ENCODE results near the gene TMEM119.
"Not testable (repeated sequence)": the region's sequence is repeated elsewhere in the genome, so short reads cannot be mapped to it uniquely, and the experiment has no call there.

TMEM119 gene

GRCh38 chr12:108599948-108600701 lies 2.2 kb upstream of the TMEM119 start:
- no peak for DNase-seq (ENCODE audit: low spot score)

- DNase-seq (ENCODE audit: low spot score), result no peak
Observed at GRCh38 chr12:108599541-108599940, 1.7 kb upstream of the TMEM119 start.

GRCh38 chr12:108598553-108599250 lies 818 bp upstream of the TMEM119 start:
- DNase-seq (ENCODE audit: low spot score), result no peak

GRCh38 chr12:108596854-108597558 lies 878 bp downstream of the TMEM119 start:
- DNase-seq (ENCODE audit: low spot score), result no peak

- no peak for DNase-seq (ENCODE audit: low spot score)
Observed at GRCh38 chr12:108595711-108596647, 1.9 kb downstream of the TMEM119 start.

- DNase-seq (ENCODE audit: low spot score), result no peak
Observed at GRCh38 chr12:108594960-108595710, 2.7 kb downstream of the TMEM119 start.

GRCh38 chr12:108594323-108594903 lies 3.5 kb downstream of the TMEM119 start:
- DNase-seq (ENCODE audit: low spot score), result no peak

- DNase-seq (ENCODE audit: low spot score), result no peak
Observed at GRCh38 chr12:108592033-108592909, 5.6 kb downstream of the TMEM119 start.

GRCh38 chr12:108591267-108591980 lies 6.5 kb downstream of the TMEM119 start:
- DNase-seq (ENCODE audit: low spot score), result no peak

GRCh38 chr12:108590463-108590862 lies 7.4 kb downstream of the TMEM119 start:
- DNase-seq (ENCODE audit: low spot score), result not testable (repeated sequence)

- no peak for DNase-seq (ENCODE audit: low spot score)
Observed at GRCh38 chr12:108589840-108590229, 8.0 kb downstream of the TMEM119 start.

GRCh38 chr12:108589028-108589839 lies 8.7 kb downstream of the TMEM119 start:
- no peak for DNase-seq (ENCODE audit: low spot score)

GRCh38 chr12:108587826-108588225 lies 10.1 kb downstream of the TMEM119 start:
- DNase-seq (ENCODE audit: low spot score), result no peak

GRCh38 chr12:108586306-108586705 lies 11.6 kb downstream of the TMEM119 start:
- no peak for DNase-seq (ENCODE audit: low spot score)

- DNase-seq (ENCODE audit: low spot score), result no peak
Observed at GRCh38 chr12:108585864-108586263, 12.0 kb downstream of the TMEM119 start.

- DNase-seq (ENCODE audit: low spot score), result no peak
Observed at GRCh38 chr12:108584456-108585065, 13.3 kb downstream of the TMEM119 start.

- no peak for DNase-seq (ENCODE audit: low spot score)
Observed at GRCh38 chr12:108583991-108584390, 13.9 kb downstream of the TMEM119 start.

Measured in SW480 (cell line).